ENCODE data around the gene TTC7B.

The TTC7B gene

GRCh38 chr14:90553298-90553920 is 262.8 kb downstream of the TTC7B start:
- DNase-seq, result no peak

GRCh38 chr14:90552465-90553297 is 263.5 kb downstream of the TTC7B start:
- no peak for DNase-seq

- DNase-seq, result no peak
These were observed 264.3 kb downstream of the TTC7B start for GRCh38 chr14:90551733-90552464.

- DNase-seq, result no peak
These were observed 265.0 kb downstream of the TTC7B start for GRCh38 chr14:90551070-90551704.

- no peak for DNase-seq
These were observed 266.2 kb downstream of the TTC7B start for GRCh38 chr14:90549794-90550641.

GRCh38 chr14:90548455-90548854 is 267.8 kb downstream of the TTC7B start:
- no peak for DNase-seq

- no peak for DNase-seq
These were observed 268.3 kb downstream of the TTC7B start for GRCh38 chr14:90547968-90548367.

- no peak for DNase-seq
These were observed 269.0 kb downstream of the TTC7B start for GRCh38 chr14:90547250-90547649.

GRCh38 chr14:90546767-90547166 is 269.5 kb downstream of the TTC7B start:
- DNase-seq, result no peak

GRCh38 chr14:90545966-90546751 is 270.1 kb downstream of the TTC7B start:
- DNase-seq, result no peak

- no peak for DNase-seq
These were observed 270.8 kb downstream of the TTC7B start for GRCh38 chr14:90545382-90545781.

GRCh38 chr14:90544971-90545370 is 271.3 kb downstream of the TTC7B start:
- no peak for DNase-seq

- DNase-seq, result no peak
These were observed 271.7 kb downstream of the TTC7B start for GRCh38 chr14:90544566-90544965.

GRCh38 chr14:90543876-90544275 is 272.4 kb downstream of the TTC7B start:
- no peak for DNase-seq

GRCh38 chr14:90541076-90541634 is 275.1 kb downstream of the TTC7B start:
- no peak for DNase-seq

- DNase-seq, result no peak
These were observed 275.8 kb downstream of the TTC7B start for GRCh38 chr14:90540437-90540836.

- DNase-seq, result no peak
These were observed 276.2 kb downstream of the TTC7B start for GRCh38 chr14:90539996-90540395.

GRCh38 chr14:90539496-90539775 is 276.8 kb downstream of the TTC7B start:
- DNase-seq, result no peak

- DNase-seq, result no peak
These were observed 277.3 kb downstream of the TTC7B start for GRCh38 chr14:90538716-90539495.

GRCh38 chr14:90538095-90538494 is 278.1 kb downstream of the TTC7B start:
- DNase-seq, result no peak
